Tibial nerve (tissue), 3 donors: ENCODE measurements around the gene PHYKPL.

Experiments used
- CTCF ChIP-seq, 5 experiments: fragments of 200-600 bp in 3 of 5; fragments of 450-650 bp in 2 of 5; sonication (generic) in 3 of 5; IDR thresholded peaks; one replicate each; pipeline ENCODE4 v1.5.1; 2016 to 2019; ENCODE audit warnings: antibody characterized with exemption in 5 of 5, mild to moderate bottlenecking in 3 of 5, moderate library complexity in 2 of 5
- POLR2A ChIP-seq, 2 donors: fragments of 450-650 bp; IDR thresholded peaks; one replicate each; pipeline ENCODE4 v1.6.1; 2017; ENCODE audit warnings: antibody characterized with exemption in 2 of 2, mild to moderate bottlenecking in 2 of 2, moderate library complexity in 2 of 2

GRCh38 chr5:178209334-178210072 lies 23.1 kb downstream of the PHYKPL start:
- no peak for TF ChIP-seq CTCF (IDR thresholded peaks at IDR 0.05)
- TF ChIP-seq POLR2A (IDR thresholded peaks at IDR 0.05) = no peak
